ENCODE measurements around the gene TRIB2.

Gene TRIB2

DNA sequence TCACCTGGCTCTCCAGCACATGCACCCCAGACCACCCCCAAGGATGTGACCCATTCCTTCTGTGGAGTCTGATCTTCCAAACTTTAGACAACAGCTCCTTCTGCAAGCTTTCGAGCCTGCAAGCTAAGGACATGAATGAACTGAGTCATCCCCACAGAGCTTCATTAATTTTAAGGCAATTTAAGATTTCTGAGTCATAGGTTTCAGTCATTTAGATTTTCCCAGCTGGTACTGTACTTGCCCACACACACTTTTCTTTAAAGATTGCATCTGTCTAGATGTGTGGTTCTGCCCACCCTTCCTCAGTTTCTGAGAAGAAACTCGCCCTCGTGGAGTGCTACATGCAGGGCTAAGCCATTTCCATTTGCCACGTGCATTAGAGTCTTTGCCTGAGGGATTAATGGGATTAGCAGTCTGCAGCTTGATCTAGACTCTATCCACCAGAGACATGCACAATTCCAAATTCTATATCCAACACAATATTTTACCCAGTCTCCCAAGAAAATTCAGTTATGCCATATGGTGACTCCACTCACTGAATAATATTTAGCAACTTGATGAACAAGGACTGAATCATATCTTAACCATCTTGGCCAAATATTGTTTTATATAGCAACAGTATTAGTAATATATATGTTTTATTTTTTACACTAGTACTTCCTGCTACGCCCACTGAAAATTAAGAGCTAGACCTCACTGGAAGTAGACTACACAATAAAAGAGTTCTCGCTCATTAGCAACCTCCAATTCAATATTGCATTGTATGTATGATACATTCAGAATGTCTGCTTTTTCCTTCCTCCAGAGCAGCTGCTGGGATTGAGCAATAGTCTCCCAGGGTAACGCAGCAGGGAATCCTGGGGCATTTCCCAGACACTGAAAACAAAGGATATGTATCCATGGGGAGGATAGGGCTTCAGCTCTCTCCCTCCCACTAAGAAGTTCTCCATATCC, 14.3 kb upstream of the TRIB2 start:
- Histone ChIP-seq H3K4me1 (ENCODE audit: control insufficient read depth, insufficient read depth, low read length) (peaks cover 40% of the 10 kb centered on the region), H3K9me3 (ENCODE audit: control insufficient read depth, low read length) (no peaks in the 10 kb centered on the region), H3K4me3 (ENCODE audit: low read length) (no peak overlapping the region), H3K36me3 (ENCODE audit: control insufficient read depth, insufficient read depth, low read length) (no peaks in the 10 kb centered on the region), H3K9ac (ENCODE audit: low read length) (peak overlapping the region; percentile 38), H3K27me3 (ENCODE audit: control insufficient read depth, insufficient read depth, low read length) (no peaks in the 10 kb centered on the region)

DNA sequence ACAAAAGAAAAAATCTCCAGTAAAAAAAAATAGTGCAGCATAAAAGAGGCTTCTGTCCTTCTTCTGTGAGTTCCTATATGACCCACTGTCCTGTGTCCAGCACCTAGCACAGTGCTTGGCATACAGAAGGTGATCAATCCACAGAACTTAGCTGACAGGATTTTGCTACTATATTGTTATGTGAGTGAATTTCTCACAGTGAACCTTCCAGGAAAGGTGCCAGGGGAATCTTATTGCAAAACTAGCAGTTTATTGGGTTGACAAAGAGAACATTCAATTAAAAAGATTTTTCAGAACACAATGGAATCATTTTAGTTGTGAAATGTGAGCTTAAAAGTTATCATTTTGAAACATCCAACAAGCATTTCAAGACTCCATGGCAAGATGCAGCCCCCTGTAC, 12.4 kb upstream of the TRIB2 start:
- H3K4me1 ChIP-seq (ENCODE audit: control insufficient read depth, insufficient read depth, low read length), result peaks cover 47% of the 10 kb centered on the region
- H3K27me3 ChIP-seq (ENCODE audit: control insufficient read depth, insufficient read depth, low read length), result no peaks in the 10 kb centered on the region
- H3K36me3 ChIP-seq (ENCODE audit: control insufficient read depth, insufficient read depth, low read length), result no peaks in the 10 kb centered on the region
- H3K4me3 ChIP-seq (ENCODE audit: low read length), result no peak overlapping the region
- no peak overlapping the region for H3K9ac ChIP-seq (ENCODE audit: low read length)
- H3K9me3 ChIP-seq (ENCODE audit: control insufficient read depth, low read length), result no peaks in the 10 kb centered on the region

DNA sequence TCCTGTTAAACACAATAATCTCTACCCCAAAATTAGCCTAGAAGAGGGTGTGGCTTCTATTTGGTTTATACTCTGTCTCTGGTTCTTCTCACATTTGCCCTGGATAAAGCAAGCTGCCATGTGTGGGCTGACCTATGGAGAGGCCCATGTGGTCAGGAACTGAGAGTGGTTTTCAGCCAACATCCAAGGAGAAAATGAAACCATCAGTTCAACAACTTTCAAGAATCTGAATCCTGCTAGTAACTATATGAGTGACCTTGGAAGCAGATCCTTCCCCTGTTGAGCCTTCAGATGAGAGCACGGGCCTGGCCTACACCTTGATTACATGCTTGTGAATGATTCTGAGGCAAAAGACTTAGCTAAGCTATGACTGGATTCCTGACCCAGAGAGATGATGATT, 11.5 kb upstream of the TRIB2 start:
- H3K36me3 ChIP-seq (ENCODE audit: control insufficient read depth, insufficient read depth, low read length), result no peaks in the 10 kb centered on the region
- no peak overlapping the region for H3K4me3 ChIP-seq (ENCODE audit: low read length)
- H3K4me1 ChIP-seq (ENCODE audit: control insufficient read depth, insufficient read depth, low read length), result peaks cover 55% of the 10 kb centered on the region
- no peaks in the 10 kb centered on the region for H3K9me3 ChIP-seq (ENCODE audit: control insufficient read depth, low read length)
- no peaks in the 10 kb centered on the region for H3K27me3 ChIP-seq (ENCODE audit: control insufficient read depth, insufficient read depth, low read length)
- H3K9ac ChIP-seq (ENCODE audit: low read length), result no peak overlapping the region

DNA sequence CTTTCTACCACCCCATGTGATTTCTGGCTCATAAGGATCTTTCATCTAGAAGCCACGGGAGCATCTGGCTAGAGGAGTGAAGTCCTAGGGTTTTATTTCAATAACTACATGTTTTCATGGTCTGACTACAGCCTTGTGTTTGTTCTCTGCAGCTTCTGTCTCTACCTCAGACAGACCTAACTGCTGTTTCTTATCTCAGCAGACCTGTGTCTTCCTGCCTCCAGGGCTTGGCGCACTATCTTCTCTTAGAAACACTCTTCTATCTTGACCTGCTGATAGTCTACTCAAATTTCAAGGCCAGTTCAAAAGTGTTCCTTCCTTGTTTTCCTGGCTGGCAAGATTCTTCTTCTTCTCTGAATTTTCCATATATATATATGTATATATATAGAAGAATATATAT, 11.0 kb upstream of the TRIB2 start:
- no peaks in the 10 kb centered on the region for H3K9me3 ChIP-seq (ENCODE audit: control insufficient read depth, low read length)
- H3K9ac ChIP-seq (ENCODE audit: low read length), result no peak overlapping the region
- peaks cover 56% of the 10 kb centered on the region for H3K4me1 ChIP-seq (ENCODE audit: control insufficient read depth, insufficient read depth, low read length)
- no peak overlapping the region for H3K4me3 ChIP-seq (ENCODE audit: low read length)
- H3K27me3 ChIP-seq (ENCODE audit: control insufficient read depth, insufficient read depth, low read length), result no peaks in the 10 kb centered on the region
- H3K36me3 ChIP-seq (ENCODE audit: control insufficient read depth, insufficient read depth, low read length), result no peaks in the 10 kb centered on the region

DNA sequence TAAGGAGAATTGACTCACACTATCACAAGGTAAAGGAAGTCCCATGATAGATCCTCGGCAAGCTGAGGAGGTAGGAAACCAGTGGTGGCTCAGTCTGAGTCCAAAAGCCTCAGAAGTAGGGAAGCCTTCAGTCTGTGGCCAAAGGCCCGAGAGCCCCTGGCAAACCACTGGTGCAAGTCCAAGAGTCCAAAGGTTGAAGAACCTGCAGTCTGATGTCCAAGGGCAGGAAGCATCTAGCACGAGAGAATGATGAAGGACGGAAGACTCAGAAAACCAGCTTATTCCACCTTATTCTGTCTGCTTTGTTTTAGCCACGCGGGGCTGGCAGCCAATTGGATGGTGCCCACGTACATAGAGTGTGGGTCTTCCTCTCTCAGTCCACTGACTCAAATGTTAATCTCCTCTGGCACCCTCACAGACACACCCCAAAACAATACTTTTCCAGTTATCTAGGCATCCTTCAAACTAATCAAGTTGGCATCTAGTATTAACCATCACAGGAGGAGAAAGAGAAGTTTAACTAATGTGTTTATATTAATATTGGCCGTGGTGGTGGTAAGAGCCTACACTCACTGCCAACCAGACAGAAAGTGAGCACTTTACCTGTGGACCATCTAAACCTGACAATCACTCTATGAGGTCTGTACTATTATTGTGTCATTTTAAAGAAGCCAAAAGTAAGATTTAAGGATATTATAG, 8.1 kb upstream of the TRIB2 start:
- H3K36me3 ChIP-seq (ENCODE audit: control insufficient read depth, insufficient read depth, low read length), result no peaks in the 10 kb centered on the region
- H3K9ac ChIP-seq (ENCODE audit: low read length), result no peak overlapping the region
- peaks cover 35% of the 10 kb centered on the region for H3K4me1 ChIP-seq (ENCODE audit: control insufficient read depth, insufficient read depth, low read length)
- H3K27me3 ChIP-seq (ENCODE audit: control insufficient read depth, insufficient read depth, low read length), result no peaks in the 10 kb centered on the region
- no peak overlapping the region for H3K4me3 ChIP-seq (ENCODE audit: low read length)
- no peaks in the 10 kb centered on the region for H3K9me3 ChIP-seq (ENCODE audit: control insufficient read depth, low read length)

DNA sequence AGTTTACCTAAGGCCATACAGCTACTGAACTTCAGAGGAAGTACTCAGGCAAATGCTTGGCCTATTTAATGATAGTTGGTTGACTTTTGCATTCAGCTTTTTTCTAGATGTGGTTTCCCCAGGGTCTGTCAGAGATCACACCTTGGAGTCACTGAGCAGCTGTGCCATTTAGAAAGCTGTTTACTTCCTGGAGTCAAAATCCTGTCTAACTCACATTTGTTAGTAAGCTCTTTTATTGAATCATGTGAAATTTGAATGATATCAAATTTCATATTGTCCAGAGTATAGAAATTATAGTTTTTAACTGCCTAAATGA, 7.6 kb upstream of the TRIB2 start:
- Histone ChIP-seq H3K4me1 (ENCODE audit: control insufficient read depth, insufficient read depth, low read length) (peaks cover 30% of the 10 kb centered on the region), H3K9me3 (ENCODE audit: control insufficient read depth, low read length) (no peaks in the 10 kb centered on the region), H3K27me3 (ENCODE audit: control insufficient read depth, insufficient read depth, low read length) (no peaks in the 10 kb centered on the region), H3K36me3 (ENCODE audit: control insufficient read depth, insufficient read depth, low read length) (no peaks in the 10 kb centered on the region), H3K9ac (ENCODE audit: low read length) (no peak overlapping the region), H3K4me3 (ENCODE audit: low read length) (no peak overlapping the region)

DNA sequence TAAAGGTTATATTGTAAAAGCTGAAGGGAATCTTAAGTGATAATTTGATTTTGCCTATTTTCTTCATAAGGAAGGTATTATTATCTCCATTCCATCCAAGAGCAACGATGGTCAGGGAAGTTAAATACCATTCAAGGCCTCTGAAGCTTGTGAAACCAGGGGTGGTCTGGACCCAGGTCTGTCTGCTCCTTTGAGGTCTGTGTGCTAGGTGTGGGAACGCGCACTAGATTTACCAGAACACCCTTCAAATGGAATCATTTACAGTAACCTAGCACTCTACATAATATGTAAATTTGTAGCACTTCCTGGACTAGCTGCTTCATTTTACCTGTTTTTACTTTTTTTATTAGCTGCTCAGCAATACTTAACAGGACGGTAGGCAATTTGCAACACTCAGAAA, 6.4 kb upstream of the TRIB2 start:
- H3K4me1 ChIP-seq (ENCODE audit: control insufficient read depth, insufficient read depth, low read length), result peaks cover 29% of the 10 kb centered on the region
- no peak overlapping the region for H3K4me3 ChIP-seq (ENCODE audit: low read length)
- no peaks in the 10 kb centered on the region for H3K27me3 ChIP-seq (ENCODE audit: control insufficient read depth, insufficient read depth, low read length)
- no peaks in the 10 kb centered on the region for H3K9me3 ChIP-seq (ENCODE audit: control insufficient read depth, low read length)
- no peak overlapping the region for H3K9ac ChIP-seq (ENCODE audit: low read length)
- H3K36me3 ChIP-seq (ENCODE audit: control insufficient read depth, insufficient read depth, low read length), result no peaks in the 10 kb centered on the region

DNA sequence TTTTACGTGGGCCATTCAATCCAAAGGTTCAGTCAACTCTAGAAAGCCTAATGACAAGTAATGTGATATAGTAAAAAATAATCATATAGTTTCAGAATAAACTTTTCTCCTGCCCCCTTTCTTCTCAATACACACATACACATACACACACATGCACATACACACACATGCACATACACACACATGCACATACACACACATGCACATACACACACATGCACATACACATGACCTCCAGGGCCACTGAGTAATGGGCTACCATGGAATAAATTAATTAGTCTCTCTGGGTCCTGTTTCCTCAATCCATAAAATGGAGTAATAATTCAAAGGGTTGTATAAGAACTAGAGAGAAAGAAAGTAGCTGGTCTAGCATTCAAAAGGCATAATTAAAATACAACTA, 5.4 kb upstream of the TRIB2 start:
- Histone ChIP-seq H3K9ac (ENCODE audit: low read length) (no peak overlapping the region), H3K4me1 (ENCODE audit: control insufficient read depth, insufficient read depth, low read length) (peaks cover 33% of the 10 kb centered on the region), H3K27me3 (ENCODE audit: control insufficient read depth, insufficient read depth, low read length) (no peaks in the 10 kb centered on the region), H3K4me3 (ENCODE audit: low read length) (no peak overlapping the region), H3K9me3 (ENCODE audit: control insufficient read depth, low read length) (no peaks in the 10 kb centered on the region), H3K36me3 (ENCODE audit: control insufficient read depth, insufficient read depth, low read length) (no peaks in the 10 kb centered on the region)

DNA sequence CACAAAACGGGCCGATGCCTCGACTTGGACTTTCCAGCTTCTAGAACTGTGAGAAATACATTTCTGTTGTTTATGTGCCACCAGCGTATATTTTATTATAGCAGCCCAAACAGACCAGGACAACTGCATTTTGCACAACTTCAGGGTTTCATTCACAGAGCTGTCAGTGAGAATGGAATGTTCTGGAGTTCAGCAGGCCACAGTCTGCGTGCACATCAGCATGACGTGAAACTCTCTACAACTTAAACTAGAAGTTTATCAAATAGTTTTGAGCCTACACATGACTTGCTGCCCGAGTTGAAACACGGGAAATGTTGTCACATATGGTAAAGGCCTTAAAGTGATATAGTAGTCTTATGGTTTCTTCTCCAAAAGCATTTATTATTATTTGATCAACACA, 3.9 kb upstream of the TRIB2 start:
- H3K9me3 ChIP-seq (ENCODE audit: control insufficient read depth, low read length), result no peaks in the 10 kb centered on the region

DNA sequence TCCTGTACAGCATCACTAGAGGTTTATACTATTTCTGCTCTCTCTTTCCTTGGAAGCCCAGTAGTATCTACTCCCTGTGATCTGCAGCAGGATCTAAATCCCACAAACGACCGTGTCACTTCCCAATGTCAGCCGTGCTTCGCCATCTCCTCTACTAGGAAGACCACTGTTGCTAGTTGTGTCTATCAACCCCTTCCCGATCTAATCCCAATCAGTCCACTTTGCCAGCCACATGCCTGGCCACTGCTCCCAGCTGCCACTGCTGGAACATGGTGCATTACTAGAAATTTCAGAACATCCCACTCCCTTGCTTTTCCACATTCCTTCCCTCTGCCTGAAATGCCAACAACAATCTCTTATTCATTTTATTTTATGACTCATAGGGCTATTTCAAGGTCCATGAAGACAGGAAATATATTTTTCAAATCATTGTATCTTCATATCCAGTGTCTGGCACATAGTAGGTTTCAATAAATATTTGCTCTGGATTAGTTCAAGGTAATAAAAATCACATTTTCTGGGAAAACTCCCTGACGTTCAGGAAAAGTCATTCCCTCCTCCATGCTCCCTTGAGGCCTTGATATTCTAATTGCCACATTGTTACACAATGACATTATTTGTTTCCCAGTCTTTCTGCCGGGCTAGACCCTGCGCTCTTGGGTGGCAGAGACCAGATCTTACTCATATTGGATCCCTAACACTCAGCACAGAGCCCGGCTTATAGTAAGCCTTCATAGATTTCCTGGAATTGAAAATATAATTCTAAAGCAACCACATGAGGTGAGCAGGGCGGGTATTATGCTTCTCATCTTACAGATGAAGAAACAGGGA, 2.1 kb upstream of the TRIB2 start:
- Histone ChIP-seq H3K9ac (ENCODE audit: low read length) (no peak overlapping the region), H3K4me1 (ENCODE audit: control insufficient read depth, insufficient read depth, low read length) (peaks cover 23% of the 10 kb centered on the region), H3K9me3 (ENCODE audit: control insufficient read depth, low read length) (no peaks in the 10 kb centered on the region), H3K4me3 (ENCODE audit: low read length) (no peak overlapping the region), H3K27me3 (ENCODE audit: control insufficient read depth, insufficient read depth, low read length) (no peaks in the 10 kb centered on the region), H3K36me3 (ENCODE audit: control insufficient read depth, insufficient read depth, low read length) (no peaks in the 10 kb centered on the region)

More for the DNA sequence above, 3.9 kb upstream of the TRIB2 start:
- Histone ChIP-seq H3K27me3 (ENCODE audit: control insufficient read depth, insufficient read depth, low read length) (no peaks in the 10 kb centered on the region), H3K4me3 (ENCODE audit: low read length) (no peak overlapping the region), H3K36me3 (ENCODE audit: control insufficient read depth, insufficient read depth, low read length) (no peaks in the 10 kb centered on the region), H3K4me1 (ENCODE audit: control insufficient read depth, insufficient read depth, low read length) (peaks cover 33% of the 10 kb centered on the region), H3K9ac (ENCODE audit: low read length) (no peak overlapping the region)

DNA sequence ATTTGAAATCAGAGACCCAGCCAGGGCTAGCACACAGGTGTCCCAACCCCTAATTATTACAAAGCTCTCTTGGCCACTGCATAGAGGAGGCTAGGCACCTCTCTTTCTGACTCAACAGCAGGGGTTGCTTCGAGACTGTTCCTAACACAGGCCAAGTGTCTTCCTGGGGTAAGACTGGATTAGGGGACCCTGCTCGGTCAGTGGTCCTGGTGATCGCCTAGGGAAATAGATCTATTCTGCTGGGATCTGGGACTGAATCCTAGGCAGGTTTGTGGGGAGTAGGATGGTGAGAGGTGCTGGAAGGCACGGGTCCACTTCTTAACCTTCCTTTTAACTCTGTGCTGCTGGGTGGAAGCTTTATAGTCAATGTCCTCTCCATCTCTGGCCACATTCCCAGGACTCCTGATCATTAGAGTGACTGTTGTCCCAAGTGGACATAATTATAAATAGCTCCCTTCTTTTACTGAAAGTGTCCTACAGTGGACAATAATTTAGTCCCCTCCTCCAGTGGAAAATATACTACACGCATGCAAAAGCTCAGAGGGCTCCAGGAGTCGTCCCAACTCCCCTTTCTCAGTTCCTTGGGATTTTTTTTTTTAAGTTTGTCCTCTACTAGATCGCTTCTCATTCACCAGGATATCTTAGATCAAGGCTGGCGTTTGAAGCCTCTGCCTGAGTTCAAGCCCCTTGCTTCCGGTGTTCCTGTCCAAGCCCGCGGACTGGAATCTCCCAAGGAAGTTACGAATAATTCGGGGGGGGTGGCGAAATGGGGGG, 1.3 kb upstream of the TRIB2 start:
- H3K9ac ChIP-seq (ENCODE audit: low read length), result peak overlapping the region; percentile 94
- no peaks in the 10 kb centered on the region for H3K27me3 ChIP-seq (ENCODE audit: control insufficient read depth, insufficient read depth, low read length)
- H3K4me3 ChIP-seq (ENCODE audit: low read length), result peak overlapping the region; percentile 96
- no peaks in the 10 kb centered on the region for H3K9me3 ChIP-seq (ENCODE audit: control insufficient read depth, low read length)
- no peaks in the 10 kb centered on the region for H3K36me3 ChIP-seq (ENCODE audit: control insufficient read depth, insufficient read depth, low read length)
- H3K4me1 ChIP-seq (ENCODE audit: control insufficient read depth, insufficient read depth, low read length), result peaks cover 17% of the 10 kb centered on the region

All from mucosa of stomach (tissue), 1 donor.